Body of pancreas (tissue), 4 donors: ENCODE results near the gene AVL9. TPM values are rescaled to one million over a fixed set of nuclear protein-coding genes. Genes with fewer than 3 reads are reported as not detected.

Experiments
- ATAC-seq: fragments of 150-250 bp; one replicate; pipeline ENCODE4 v1.9.1; 2016
- DNase-seq, 4 donors: peaks; one replicate each; pipeline ENCODE4 v3.0.0-alpha.2; 2019
- H3K27ac ChIP-seq, 4 donors: fragments of 200-600 bp; sonication (generic); 1 replicate in 3 of 4; 2 replicates in 1 of 4; pipeline versions ENCODE4 v1.5.1 to v1.6.1; 2016 to 2019; ENCODE audit warnings: mild to moderate bottlenecking in 1 of 4, mixed read lengths in 1 of 4, moderate library complexity in 1 of 4
- H3K27me3 ChIP-seq, 2 donors: fragments of 200-600 bp; sonication (generic); one replicate each; pipeline ENCODE4 v1.6.0; 2016; ENCODE audit warnings: mild to moderate bottlenecking in 1 of 2
- H3K36me3 ChIP-seq, 2 donors: fragments of 200-600 bp; sonication (generic); replicated peaks in 1 of 2; 2 replicates each; pipeline ENCODE4 v1.5.1; 2016; ENCODE audit warnings: low read depth in 2 of 2; ENCODE audit not compliant: insufficient read depth in 1 of 2
- H3K4me1 ChIP-seq: fragments of 200-600 bp; sonication (generic); one replicate; pipeline ENCODE4 v1.6.0; 2016
- H3K4me3 ChIP-seq, 2 donors: fragments of 200-600 bp; sonication (generic); 1 replicate in 1 of 2; 2 replicates in 1 of 2; pipeline ENCODE4 v1.5.1; 2016 to 2019
- H3K9me3 ChIP-seq, 3 donors: fragments of 200-600 bp; sonication (generic); 1 replicate in 2 of 3; 2 replicates in 1 of 3; pipeline ENCODE4 v1.5.1; 2016
- CTCF ChIP-seq, 7 experiments: fragments of 450-650 bp in 4 of 7; fragments of 200-600 bp in 3 of 7; sonication (generic) in 3 of 7; IDR thresholded peaks; one replicate each; pipeline ENCODE4 v1.5.1; 2016 to 2019; ENCODE audit warnings: antibody characterized with exemption in 7 of 7
- POLR2A ChIP-seq, 3 donors: fragments of 450-650 bp; IDR thresholded peaks; one replicate each; pipeline ENCODE4 v1.6.1; 2016; ENCODE audit warnings: antibody characterized with exemption in 3 of 3, mild to moderate bottlenecking in 2 of 3
- WGBS, 2 donors: methylation state at CpG; one replicate each; pipeline ENCODE4 v1.1.5; 2017; 5-methylcytosine and 5-hydroxymethylcytosine counted together
- intact Hi-C: fragments of 100-400 bp; cut with DNase I; formaldehyde crosslinking; loops from one replicate; pipeline ENCODE4 v1.15.1; 2023
- total RNA-seq, 2 donors: library from RNA; depleted of rRNA; stranded (reverse); fragments of >200 nt; gene quantifications; one replicate each; pipeline ENCODE4 v1.1.0, GENCODE V29; 2016

AVL9 gene
- total RNA-seq, 2 donors from 2014 or later, result 15.3 to 19.8 TPM

- WGBS, 2 donors, result 90 to 92% methylated on average over 4 of the region's 4 CpGs
- intact Hi-C loops, result no loop called here
- no peak for DNase-seq
- H3K36me3 ChIP-seq, result no peaks in the 10 kb centered on the region
- no peaks in the 10 kb centered on the region for H3K27me3 ChIP-seq
- peaks cover 16% of the 10 kb centered on the region for H3K4me1 ChIP-seq
- ATAC-seq, result no peak
- H3K4me3 ChIP-seq, result no peak overlapping the region
- H3K9me3 ChIP-seq, result no peaks in the 10 kb centered on the region
- no peak overlapping the region for H3K27ac ChIP-seq
- TF ChIP-seq POLR2A (IDR thresholded peaks at IDR 0.05) (no peak), CTCF (IDR thresholded peaks at IDR 0.05) (no peak)
These were observed 39.9 kb downstream of the AVL9 start for GRCh38 chr7:32535162-32535702.

GRCh38 chr7:32536016-32536415, 40.7 kb downstream of the AVL9 start:
- Histone ChIP-seq H3K4me3 (no peak overlapping the region), H3K27me3 (no peaks in the 10 kb centered on the region), H3K36me3 (no peaks in the 10 kb centered on the region), H3K9me3 (no peaks in the 10 kb centered on the region), H3K4me1 (peaks cover 16% of the 10 kb centered on the region), H3K27ac (no peak overlapping the region)
- TF ChIP-seq CTCF (IDR thresholded peaks at IDR 0.05) (no peak), POLR2A (IDR thresholded peaks at IDR 0.05) (no peak)
- no peak for ATAC-seq
- WGBS, 2 donors, result 94 to 100% methylated on average over 2 of the region's 2 CpGs
- DNase-seq, result no peak
- intact Hi-C loops, result no loop called here

GRCh38 chr7:32536585-32536984, 41.3 kb downstream of the AVL9 start:
- Histone ChIP-seq H3K4me1 (peaks cover 16% of the 10 kb centered on the region), H3K4me3 (no peak overlapping the region), H3K27ac (no peak overlapping the region), H3K27me3 (no peaks in the 10 kb centered on the region), H3K9me3 (no peaks in the 10 kb centered on the region), H3K36me3 (no peaks in the 10 kb centered on the region)
- DNase-seq (no peak), ATAC-seq (no peak)
- no peak for TF ChIP-seq POLR2A (IDR thresholded peaks at IDR 0.05)
- TF ChIP-seq CTCF (IDR thresholded peaks at IDR 0.05), result no peak
- 39 to 44% methylated on average over 1 of the region's 1 CpG for WGBS, 2 donors
- intact Hi-C loops, result no loop called here

GRCh38 chr7:32537760-32538159, 42.5 kb downstream of the AVL9 start:
- H3K4me1 ChIP-seq, result peaks cover 16% of the 10 kb centered on the region
- TF ChIP-seq POLR2A (IDR thresholded peaks at IDR 0.05) (no peak), CTCF (IDR thresholded peaks at IDR 0.05) (no peak)
- H3K4me3 ChIP-seq, result no peak overlapping the region
- WGBS, 2 donors, result 94% methylated on average over 4 of the region's 4 CpGs
- no peaks in the 10 kb centered on the region for H3K9me3 ChIP-seq
- H3K27ac ChIP-seq, result no peak overlapping the region
- intact Hi-C loops, result no loop called here
- DNase-seq, result no peak
- no peaks in the 10 kb centered on the region for H3K36me3 ChIP-seq
- no peaks in the 10 kb centered on the region for H3K27me3 ChIP-seq
- no peak for ATAC-seq

GRCh38 chr7:32539366-32539765, 44.1 kb downstream of the AVL9 start:
- Histone ChIP-seq H3K4me3 (no peak overlapping the region), H3K36me3 (peaks cover 0 to 2% of the 10 kb centered on the region in 2 donors), H3K27me3 (no peaks in the 10 kb centered on the region), H3K9me3 (no peaks in the 10 kb centered on the region), H3K27ac (no peak overlapping the region), H3K4me1 (peaks cover 7% of the 10 kb centered on the region)
- intact Hi-C loops, result no loop called here
- no peak for DNase-seq
- 92 to 93% methylated on average over 2 of the region's 2 CpGs for WGBS, 2 donors
- no peak for TF ChIP-seq POLR2A (IDR thresholded peaks at IDR 0.05)
- no peak for TF ChIP-seq CTCF (IDR thresholded peaks at IDR 0.05)
- ATAC-seq, result no peak
